GM12873 (cell line): ENCODE data around the gene JSRP1.

ENCODE experiments used
- CTCF ChIP-seq: IDR thresholded peaks from 2 replicates; pipeline ENCODE4 v1.5.1; 2012; ENCODE audit warnings: low read depth, mild to moderate bottlenecking, moderate library complexity, low read length, control low read depth; ENCODE audit not compliant: insufficient read depth; ENCODE audit errors: missing control alignments

Gene JSRP1

GRCh38 chr19:2225415-2226050, 30.7 kb downstream of the JSRP1 start:
- no peak for TF ChIP-seq CTCF

GRCh38 chr19:2224754-2225349, 31.4 kb downstream of the JSRP1 start:
- TF ChIP-seq CTCF = no peak

GRCh38 chr19:2223959-2224358, 32.3 kb downstream of the JSRP1 start:
- no peak for TF ChIP-seq CTCF

- no peak for TF ChIP-seq CTCF
Observed at GRCh38 chr19:2223391-2223790, 32.8 kb downstream of the JSRP1 start.

GRCh38 chr19:2221918-2222317, 34.3 kb downstream of the JSRP1 start:
- peak; percentile 17 for TF ChIP-seq CTCF

GRCh38 chr19:2221250-2221831, 34.9 kb downstream of the JSRP1 start:
- no peak for TF ChIP-seq CTCF

GRCh38 chr19:2219726-2220125, 36.5 kb downstream of the JSRP1 start:
- no peak for TF ChIP-seq CTCF
